CD4-positive, alpha-beta T cell treated with Interleukin-21 for 1 hour (primary cell): Measurements from ENCODE around the gene SAT2.
"Not testable (repeated sequence)": the region's sequence is repeated elsewhere in the genome, so short reads cannot be mapped to it uniquely, and the experiment has no call there.

Experiments used
- DNase-seq: peaks from one replicate; pipeline ENCODE4 v3.0.0-alpha.2; 2020

The SAT2 gene

DNA sequence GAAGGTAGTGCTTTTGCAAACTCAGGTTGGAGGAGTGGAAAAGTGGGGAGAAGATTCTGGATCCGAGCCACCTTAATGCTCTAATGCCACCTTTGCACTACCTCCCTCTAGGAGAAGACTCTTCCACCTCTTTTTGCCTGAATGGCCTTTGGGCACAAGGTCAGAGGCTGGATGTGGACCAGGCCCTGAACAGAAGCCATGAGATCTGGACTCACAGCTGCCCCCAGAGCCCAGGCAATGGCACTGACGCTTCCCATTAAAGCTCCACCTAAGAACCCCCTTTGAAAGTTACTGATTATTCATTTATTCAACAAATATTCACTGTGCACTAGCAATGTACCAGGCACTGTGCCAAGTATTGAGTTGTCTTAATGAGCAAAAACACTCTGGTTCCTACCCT, 5.5 kb upstream of the SAT2 start:
- no peak for DNase-seq

- peak; percentile 54 for DNase-seq
These were observed 4.9 kb upstream of the SAT2 start for GRCh38 chr17:7632492-7632894.

DNA sequence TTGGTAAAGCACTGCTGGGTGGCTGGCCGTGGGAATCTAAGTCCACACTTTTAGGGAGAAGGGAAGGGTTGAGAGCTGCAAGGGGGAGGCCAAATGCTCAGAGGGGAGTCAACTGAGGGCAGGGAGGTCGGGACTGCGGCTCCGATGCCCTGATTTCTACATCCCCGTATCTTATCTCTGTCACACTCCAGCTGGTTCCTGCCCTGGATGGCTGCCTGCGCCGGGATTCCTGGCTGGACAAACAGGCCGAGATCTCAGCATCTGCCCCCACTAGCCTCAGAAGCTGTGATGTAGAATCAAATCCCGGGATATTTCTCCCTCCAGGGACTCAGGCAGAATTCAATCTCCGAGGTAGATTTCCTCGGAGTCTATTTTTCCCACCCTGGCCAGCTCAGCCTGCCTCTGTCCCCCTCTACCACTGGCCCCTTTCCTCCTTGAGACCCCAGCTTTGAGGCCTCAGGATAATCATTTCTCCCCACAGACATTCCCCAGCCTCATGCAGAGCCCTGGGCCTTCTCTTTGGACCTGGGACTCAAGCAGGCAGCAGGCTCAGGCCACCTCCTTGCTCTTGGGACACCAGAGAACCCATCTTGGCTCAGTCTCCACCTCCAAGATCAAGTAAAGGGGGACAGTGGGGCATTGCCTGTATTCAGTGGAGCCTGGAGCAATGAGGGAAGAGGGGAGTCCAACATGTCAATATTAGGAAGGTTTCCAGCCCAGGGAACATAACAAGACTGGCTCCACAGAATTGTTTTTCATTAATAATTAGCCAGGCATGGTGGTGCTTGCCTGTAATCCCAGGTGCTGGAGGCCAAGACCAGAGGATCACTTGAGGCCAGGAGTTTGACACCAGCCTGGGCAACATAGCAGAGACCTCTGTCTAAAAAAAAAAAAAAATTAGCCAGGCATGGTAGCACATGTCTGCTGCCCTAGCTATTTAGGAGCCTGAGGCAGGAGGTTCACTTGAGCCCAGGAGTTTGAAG, 4.1 kb upstream of the SAT2 start:
- no peak for DNase-seq

GRCh38 chr17:7629939-7630571, 2.4 kb upstream of the SAT2 start, which contains the start of gene SHBG:
Gene SHBG, plus strand, starts transcription at chr17:7630135. Its CDS starts 38 bp downstream, at chr17:7630173.
- no peak for DNase-seq

GRCh38 chr17:7626956-7627249, 718 bp downstream of the SAT2 start:
- DNase-seq = no peak

GRCh38 chr17:7626307-7626706, 1.3 kb downstream of the SAT2 start:
- DNase-seq = no peak

DNA sequence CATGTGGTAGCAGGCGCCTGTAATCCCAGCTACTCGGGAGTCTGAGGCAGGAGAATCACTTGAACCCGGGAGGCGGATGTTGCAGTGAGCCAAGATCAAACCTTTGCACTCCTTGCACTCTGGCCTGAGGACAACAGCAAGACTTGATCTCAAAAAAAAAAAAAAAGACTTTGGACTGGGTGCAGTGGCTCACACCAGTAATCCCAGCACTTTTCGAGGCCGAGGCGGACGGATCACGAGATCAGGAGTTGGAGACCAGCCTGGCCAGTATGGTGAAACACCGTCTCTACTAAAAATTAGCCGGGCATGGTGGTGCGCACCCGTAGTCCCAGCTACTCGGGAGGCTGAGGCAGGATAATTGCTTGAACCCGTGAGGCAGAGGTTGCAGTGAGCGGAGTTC, 1.9 kb downstream of the SAT2 start:
- not testable (repeated sequence) for DNase-seq

DNA sequence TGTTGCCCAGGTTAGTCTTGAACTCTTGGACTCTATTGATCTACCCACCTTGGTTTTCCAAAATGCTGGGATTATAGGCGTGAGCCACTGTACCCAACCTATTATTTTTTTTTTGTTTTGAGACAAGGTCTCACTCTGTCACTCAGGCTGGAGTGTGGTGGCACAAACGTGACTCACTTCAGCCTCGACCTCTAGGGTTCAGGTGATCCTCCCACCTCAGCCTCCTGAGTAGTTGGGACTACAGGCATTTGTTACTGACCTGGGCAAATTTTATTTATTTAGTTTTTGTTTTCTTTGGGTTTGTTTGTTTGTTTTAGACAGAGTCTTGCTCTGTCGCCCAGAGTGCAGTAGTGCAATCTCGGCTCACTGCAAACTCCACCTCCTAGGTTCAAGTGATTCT, 4.0 kb downstream of the SAT2 start:
- no peak for DNase-seq

DNA sequence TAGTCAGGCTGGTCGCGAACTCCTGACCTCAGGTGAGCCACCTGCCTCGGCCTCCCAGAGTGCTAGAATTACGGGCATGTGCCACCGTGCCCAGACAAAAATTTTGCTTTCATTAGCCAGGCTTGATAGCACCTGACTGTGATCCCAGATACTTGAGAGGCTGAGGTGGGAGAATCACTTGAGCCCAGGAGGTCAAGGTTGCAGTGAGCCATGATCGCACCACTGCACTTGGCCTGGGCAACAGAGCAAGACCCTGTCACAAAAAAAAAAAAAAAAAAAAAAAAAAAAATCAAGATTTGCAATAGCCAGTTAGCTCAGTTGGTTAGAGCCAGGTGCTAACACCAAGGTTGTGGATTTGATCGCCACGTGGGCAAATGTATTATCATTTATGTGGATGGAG, 6.8 kb downstream of the SAT2 start:
- no peak for DNase-seq

DNA sequence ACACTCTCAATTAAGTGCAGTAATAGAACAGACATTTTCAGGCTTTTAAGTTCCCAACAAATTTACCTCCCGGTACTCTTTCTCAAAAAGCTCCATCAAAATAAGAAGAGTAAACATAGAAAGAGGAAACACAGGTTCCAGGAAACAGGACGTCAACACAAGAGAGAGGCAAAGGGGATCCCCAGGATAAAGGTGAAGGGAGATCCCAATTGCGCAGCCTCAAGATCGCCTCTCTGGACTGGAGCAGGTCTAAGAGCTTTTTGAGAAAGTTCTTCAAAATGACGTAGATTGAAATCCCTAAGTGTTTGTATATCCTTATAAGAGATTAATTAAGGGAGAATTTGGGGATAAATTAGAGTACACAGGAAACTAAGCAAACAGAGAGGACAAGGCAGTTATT, 9.0 kb downstream of the SAT2 start:
- DNase-seq = no peak

GRCh38 chr17:7615265-7615747, 12.3 kb downstream of the SAT2 start:
- no peak for DNase-seq

- peak; percentile 100 for DNase-seq
These were observed 13.0 kb downstream of the SAT2 start, which contains the start of gene FXR2 for GRCh38 chr17:7614425-7615264. Gene FXR2, minus strand, starts transcription at chr17:7614897. Its CDS starts 365 bp downstream, at chr17:7614532.

DNA sequence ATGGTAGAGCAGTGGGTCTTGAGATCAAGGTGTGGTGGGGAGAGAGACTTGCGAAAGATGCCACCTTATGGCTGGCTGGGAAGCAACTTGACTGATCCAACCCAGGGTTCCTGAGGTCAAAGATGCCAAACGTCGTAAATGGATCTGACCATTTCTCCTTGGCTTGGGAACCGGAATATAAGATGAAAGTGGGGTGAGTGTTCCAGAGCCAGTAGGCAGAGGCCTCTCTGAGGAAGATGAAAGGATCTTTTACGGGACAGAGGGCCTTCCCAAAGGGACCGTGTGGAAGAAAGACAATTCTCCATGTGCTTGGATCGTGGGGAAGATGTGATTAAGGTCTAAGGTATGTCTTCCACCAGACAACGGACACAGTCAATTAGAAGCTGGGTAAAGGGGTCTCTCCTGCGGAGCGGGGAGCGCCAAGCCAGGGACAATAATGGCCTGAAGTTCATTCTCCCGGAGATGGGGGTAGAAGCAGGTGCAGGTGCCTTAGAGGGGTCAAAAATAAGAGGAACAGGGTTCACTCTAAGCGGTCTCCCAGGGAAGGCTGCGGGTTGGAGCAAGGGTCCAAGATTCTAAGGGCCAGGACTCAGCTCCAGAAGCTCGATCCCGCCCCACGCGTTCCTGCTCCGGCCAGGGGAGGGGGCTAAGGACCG, 13.7 kb downstream of the SAT2 start:
- DNase-seq = no peak

DNA sequence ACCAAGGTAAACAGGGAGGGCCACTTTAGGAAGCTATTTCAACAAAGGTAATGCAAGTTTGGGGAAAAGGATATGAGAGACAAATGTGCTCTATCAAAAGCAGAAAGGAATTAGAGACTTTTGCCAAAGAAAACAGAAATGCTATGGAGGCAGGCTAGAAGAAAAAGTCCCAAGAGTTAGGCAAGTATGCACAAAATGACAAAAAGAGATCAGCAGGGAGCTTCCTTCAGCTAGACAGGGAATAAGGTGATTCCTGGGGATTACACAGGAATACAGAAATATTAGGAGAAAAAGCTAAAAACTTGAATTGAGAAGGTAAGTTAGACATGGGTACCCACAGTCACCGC, 15.4 kb downstream of the SAT2 start:
- no peak for DNase-seq

- DNase-seq = no peak
These were observed 15.9 kb downstream of the SAT2 start for GRCh38 chr17:7611635-7612293.

- DNase-seq = no peak
These were observed 17.0 kb downstream of the SAT2 start for GRCh38 chr17:7610641-7611040.

- no peak for DNase-seq
These were observed 21.3 kb downstream of the SAT2 start for GRCh38 chr17:7606280-7606679.

DNA sequence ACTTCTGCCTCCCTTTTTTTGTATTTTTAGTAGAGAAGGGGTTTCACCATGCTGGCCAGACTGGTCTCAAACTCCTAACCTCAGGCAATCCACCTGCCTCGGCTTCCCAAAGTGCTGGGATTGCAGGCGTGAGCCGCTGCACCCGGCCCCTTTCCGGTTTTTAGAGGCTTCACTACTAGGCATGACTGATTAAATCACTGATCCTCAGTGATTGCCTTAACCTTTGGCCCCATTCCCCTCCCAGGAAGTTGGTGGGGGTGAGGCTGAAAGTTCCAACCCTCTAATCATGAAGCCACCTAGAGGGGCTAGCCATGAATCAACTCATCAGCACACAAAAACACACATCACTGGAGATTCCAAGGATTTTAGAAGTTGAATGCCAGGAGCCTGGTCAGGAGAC, 30.1 kb downstream of the SAT2 start:
- not testable (repeated sequence) for DNase-seq

DNA sequence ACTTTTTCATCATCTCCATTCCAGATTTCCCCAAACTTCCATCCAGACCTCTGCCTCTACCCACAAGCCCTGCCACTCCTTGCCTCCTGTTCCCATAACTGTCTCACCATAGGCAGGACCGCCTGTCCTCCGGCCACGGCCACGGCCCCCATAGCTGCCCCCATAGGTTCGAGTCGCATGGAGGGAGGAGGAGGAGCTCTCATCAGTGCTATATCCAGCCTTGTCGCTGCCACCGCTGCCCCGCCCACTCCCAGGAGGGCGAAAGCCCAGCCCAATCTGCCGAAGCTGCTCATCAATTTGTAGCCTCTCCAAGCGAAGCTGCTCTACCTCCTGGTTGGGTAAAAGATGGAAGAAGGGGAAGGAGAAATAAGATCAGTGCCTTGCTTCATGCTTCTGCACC, 34.3 kb downstream of the SAT2 start:
- no peak for DNase-seq

- no peak for DNase-seq
These were observed 35.1 kb downstream of the SAT2 start for GRCh38 chr17:7592422-7593021.

DNA sequence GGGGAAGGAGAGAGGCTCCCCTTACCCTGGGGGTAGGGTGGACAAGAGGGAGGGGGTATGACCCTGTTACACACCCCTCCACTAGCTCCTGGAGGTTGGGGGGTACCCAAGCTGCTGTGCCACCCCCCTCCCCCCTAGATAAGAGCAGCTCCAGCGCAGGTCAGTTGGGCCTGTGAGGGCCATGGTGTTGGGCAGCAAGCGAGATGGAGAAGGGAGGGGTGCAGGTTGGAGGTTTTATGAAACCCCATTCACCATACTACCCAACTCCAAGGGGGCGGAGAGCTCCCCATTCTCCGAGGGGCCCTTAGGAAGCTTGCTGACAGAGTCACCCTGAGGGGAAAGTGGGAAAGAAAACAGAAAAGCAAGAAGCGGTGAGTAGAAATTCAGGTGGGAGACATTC, 36.0 kb downstream of the SAT2 start:
- DNase-seq = no peak

GRCh38 chr17:7590743-7591142, 36.9 kb downstream of the SAT2 start:
- DNase-seq = no peak
